NCI-H2227 treated with DMSO at 0.1 percent for 48 hours (cell line): Measurements from ENCODE around the gene GABRB3.

ENCODE experiments used
- DNase-seq: peaks from one replicate; lab custom pipeline; 2025; lab: John Stamatoyannopoulos, UW

GABRB3 gene

GRCh38 chr15:26630857-26631256 lies 142.0 kb downstream of the GABRB3 start:
- DNase-seq = no peak

GRCh38 chr15:26628879-26629529 lies 143.9 kb downstream of the GABRB3 start:
- peak; percentile 55 for DNase-seq

DNA sequence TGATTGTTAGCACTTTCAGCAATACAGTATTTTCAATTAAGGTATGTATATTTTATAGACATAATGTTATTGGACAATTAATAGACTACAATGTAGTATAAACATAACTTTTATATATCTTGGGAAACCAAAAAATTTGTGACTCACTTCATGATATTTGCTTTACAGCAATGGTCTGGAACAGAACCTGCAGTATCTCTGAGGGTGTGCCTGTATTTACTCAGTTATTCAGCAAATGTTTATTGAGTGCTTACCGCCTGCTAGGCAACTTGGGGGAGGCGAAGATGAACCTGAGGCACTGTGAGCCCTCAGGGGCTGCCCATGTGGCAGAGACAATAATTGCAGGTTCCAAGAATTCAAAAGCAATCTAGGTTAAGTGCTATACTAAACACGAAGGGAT lies 144.8 kb downstream of the GABRB3 start:
- no peak for DNase-seq

DNA sequence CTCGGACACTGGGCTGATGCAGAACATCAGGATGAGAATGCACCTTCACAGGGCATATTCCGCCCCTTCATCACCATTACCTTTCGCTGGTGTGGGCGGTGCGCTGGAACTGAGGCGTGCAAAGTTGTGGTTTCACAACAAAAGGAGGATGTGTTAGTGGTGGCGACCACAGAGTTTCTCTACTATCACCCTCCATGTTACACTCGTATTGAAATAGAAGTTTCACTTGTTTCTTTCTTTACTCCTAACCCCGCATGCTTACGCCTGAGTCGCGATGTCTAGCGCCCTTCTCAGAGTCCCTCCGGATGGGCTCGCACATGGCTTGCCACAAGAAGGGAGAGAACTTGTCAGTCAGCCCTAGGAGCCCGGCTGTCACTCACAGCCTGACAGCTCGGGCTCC lies 148.7 kb downstream of the GABRB3 start:
- no peak for DNase-seq

- no peak for DNase-seq
Measured at GRCh38 chr15:26623071-26623470, 149.8 kb downstream of the GABRB3 start.

DNA sequence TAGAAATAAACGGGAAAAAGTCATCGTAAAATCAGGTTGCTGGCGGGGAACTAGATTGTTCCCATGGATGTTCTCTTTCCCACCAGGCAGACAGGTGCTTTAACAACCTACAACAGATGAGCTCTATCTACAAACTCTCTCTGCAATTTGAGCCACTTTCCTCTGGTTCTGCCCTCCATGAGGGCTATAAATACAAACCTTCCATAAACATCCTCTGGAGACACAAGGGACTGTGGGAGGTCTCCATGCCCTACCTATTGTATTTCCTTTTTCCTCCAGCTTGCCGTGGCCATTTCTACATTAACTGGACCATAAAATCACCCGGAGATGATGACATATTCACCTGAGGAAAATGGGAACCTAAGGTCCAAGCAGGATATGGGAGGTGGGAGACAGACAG lies 151.1 kb downstream of the GABRB3 start:
- DNase-seq = no peak

- DNase-seq = no peak
Measured at GRCh38 chr15:26620528-26621458, 152.1 kb downstream of the GABRB3 start.

- DNase-seq = no peak
Measured at GRCh38 chr15:26615927-26616302, 157.0 kb downstream of the GABRB3 start.

DNA sequence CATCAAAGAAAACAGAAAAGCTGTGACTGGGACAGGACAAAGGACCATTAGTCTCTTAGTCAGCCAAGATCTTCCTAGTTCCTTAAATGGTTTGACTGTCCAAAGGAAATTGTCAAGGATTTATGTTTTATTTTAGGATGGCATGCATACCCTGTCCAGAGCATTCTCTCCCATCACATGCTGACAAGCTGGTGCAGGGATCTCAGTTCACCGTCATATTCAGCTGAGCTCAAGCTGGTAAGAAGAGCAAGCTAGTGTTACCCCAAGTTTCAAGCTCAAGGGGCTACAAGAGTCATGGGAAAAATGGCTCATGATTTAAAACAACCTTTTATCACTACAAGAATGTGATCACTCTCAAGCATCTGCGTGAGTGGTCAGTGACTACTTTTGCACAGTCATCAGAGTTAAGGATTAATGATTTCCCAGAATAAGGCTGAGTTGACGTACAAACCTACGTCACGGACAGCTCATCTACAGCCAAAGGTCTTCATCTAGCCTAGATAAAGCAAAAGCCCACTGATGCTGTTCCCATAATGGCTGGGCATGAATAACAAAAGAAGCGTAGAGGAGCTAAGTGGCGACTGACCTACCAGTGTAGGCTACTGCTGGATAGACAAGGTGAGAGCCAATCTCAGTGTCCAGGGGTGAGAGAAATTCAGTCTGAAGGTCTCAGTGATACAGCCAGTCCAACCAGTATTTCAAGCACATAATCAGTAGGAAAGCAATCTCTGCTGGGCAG lies 157.5 kb downstream of the GABRB3 start:
- no peak for DNase-seq

- DNase-seq = no peak
Measured at GRCh38 chr15:26614734-26615133, 158.1 kb downstream of the GABRB3 start.

GRCh38 chr15:26598704-26599103 lies 174.2 kb downstream of the GABRB3 start:
- DNase-seq = no peak

DNA sequence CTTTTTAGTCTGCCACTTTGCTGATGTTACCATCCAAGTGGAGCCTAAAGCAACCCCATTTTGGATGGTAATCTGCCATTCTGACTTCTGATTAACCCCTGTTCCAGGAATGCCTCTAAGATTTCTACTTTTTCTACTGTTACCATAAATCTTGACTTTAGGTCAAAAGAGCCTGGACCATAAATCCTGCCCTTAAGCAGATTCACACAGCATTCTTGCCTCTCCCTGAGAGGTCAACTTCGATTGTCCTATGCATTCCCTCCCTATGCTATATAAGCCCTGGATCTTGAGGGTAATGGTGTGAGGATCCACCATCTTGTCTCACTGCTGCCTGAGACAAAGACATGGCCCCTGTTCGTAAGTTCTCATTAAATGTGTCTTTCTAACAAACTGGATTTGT lies 177.3 kb downstream of the GABRB3 start:
- DNase-seq = no peak

DNA sequence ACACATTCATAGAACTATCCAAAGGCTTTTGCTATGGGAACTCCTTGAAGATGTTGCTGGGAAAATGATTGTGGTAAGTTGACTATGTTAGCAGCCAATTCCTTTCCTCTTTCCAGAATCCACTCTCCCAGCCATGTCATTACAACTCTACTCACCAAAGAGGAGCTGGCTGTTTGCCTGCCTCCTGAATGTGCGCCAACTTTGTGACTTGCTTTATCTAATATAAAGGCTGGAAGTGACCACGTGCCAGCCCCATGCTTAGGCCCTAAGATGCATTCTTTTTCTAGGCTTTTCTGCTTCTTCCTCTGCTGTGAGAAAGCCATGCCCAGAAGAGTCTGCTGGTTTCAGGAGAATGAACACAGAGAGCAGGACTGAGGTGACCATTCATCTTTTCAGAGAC lies 182.2 kb downstream of the GABRB3 start:
- no peak for DNase-seq

- DNase-seq = no peak
Measured at GRCh38 chr15:26582840-26583239, 190.0 kb downstream of the GABRB3 start.

DNA sequence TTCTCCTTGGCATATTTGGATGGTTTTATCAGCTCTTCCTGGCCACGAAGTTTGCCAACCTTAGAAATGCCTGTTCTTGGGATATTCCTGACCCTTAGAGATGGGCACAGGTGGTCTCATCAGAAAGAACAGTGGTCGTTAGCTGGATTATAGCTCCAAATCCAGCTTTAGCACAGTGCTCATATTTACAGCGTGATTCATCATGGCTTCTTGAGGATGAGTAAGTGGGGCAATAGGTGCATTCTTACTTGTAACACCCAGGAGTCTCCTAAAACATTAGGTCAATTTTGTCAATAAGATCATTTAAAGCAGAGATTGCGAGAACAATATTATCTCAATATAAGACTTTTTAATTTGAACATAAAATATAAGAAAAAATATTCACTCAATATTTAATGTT lies 191.9 kb downstream of the GABRB3 start:
- DNase-seq = no peak

- no peak for DNase-seq
Measured at GRCh38 chr15:26572602-26573350, 200.1 kb downstream of the GABRB3 start.

GRCh38 chr15:26571346-26571745 lies 201.5 kb downstream of the GABRB3 start:
- DNase-seq = no peak

- no peak for DNase-seq
Measured at GRCh38 chr15:26565542-26565941, 207.3 kb downstream of the GABRB3 start.

- DNase-seq = no peak
Measured at GRCh38 chr15:26564361-26564760, 208.5 kb downstream of the GABRB3 start.

GRCh38 chr15:26562336-26562735 lies 210.5 kb downstream of the GABRB3 start:
- no peak for DNase-seq

- DNase-seq = no peak
Measured at GRCh38 chr15:26561896-26562295, 211.0 kb downstream of the GABRB3 start.

DNA sequence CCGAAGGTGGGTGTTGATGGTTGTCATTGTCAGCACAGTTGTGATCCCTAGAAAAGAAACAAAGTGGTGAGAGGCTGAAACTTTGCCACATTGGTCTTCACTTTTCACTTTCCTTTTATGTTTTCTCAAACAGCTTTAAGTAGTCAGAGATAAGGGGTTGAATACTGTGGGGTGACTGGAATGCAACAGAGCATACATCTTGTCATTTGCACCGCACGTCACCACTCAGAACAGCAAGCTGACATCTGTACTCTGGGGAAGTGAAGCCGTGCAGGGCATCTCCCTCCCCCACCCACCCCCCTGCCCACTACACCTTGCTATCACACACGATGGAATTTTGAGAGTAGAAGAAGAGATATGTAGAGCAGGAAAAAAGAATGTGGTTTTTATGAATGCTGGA lies 211.7 kb downstream of the GABRB3 start:
- no peak for DNase-seq
